GM18858 (cell line): ENCODE results near the gene ABCA8.
"Not testable (repeated sequence)": the region's sequence is repeated elsewhere in the genome, so short reads cannot be mapped to it uniquely, and the experiment has no call there.

Experiments
- ATAC-seq: cut with Tn5 transposase; IDR thresholded peaks from one replicate; pipeline ENCODE4 v1.9.1; 2021; ENCODE audit not compliant: unreplicated experiment

The ABCA8 gene

GRCh38 chr17:68955181-68955841 lies at the start of gene ABCA8:
TSS of gene ABCA8 (minus strand) at chr17:68955392. CDS start at chr17:68942034, 13,358 bp downstream.
- ATAC-seq = no peak

- ATAC-seq = not testable (repeated sequence)
These were observed 49.6 kb upstream of the ABCA8 start for GRCh38 chr17:69004759-69005158.

DNA sequence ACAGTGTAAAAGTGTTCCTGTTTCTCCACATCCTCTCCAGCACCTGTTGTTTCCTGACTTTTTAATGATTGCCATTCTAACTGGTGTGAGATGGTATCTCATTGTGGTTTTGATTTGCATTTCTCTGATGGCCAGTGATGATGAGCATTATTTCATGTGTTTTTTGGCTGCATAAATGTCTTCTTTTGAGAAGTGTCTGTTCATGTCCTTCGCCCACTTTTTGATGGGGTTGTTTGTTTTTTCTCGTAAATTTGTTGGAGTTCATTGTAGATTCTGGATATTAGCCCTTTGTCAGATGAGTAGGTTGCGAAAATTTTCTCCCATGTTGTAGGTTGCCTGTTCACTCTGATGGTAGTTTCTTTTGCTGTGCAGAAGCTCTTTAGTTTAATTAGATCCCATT lies 44.6 kb upstream of the ABCA8 start:
- ATAC-seq = not testable (repeated sequence)

DNA sequence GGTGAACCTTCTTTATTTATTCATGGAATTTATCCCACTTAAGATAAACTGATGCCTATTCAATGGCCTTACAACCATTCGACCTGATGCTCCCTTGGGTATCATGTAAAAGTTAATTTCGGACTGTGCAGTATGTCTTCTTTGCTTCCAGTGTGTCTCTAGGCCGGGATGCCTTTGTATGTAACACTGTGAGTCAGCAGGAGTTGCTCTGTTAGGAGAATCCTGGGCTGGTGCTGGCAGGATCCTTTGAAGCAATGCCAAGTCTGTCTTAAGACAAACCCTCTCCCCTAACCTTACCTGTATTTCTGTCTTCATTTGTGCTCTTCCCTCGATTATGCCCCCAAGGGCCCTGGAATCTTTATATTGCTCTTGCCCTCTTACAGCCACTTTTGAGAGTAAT lies 37.9 kb upstream of the ABCA8 start:
- no peak for ATAC-seq

GRCh38 chr17:68987966-68988365 lies 32.8 kb upstream of the ABCA8 start:
- ATAC-seq = no peak

GRCh38 chr17:68981288-68981687 lies 26.1 kb upstream of the ABCA8 start:
- no peak for ATAC-seq

DNA sequence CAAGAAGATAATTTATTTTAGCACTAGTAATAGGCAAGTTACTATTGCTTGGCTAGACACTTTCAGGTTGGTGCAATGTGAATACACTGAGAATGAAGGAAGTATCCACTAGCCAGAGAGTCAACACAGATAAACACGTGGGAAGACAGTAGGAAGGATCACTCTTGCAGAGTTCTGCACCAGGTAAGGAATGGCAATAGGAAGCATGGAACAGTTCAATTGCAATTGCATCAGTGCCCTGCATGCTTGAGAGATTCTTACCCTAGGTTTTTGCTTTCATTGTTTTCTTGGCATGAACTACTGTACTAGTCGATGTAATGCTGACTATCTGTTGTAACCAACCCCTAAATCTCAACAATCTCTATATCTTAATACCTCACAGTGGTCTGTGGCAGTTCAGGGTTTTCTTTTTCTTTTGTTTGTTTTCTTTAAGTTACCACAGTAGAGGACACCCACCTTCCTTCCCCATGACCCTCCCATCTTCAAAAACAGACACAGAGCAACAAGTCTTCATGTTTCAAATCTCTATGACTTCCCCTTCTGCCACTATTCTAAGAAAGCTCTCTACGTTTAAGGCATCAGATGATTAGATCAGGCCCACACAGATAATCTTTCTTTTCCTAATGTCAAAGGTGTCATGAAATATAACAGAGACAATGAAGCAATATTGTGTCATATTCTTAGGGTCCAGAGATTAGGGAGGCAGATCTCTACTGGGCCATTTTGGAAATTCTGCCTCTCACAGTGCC lies 18.1 kb upstream of the ABCA8 start:
- ATAC-seq = no peak

- no peak for ATAC-seq
These were observed 17.0 kb upstream of the ABCA8 start for GRCh38 chr17:68972119-68972704.

GRCh38 chr17:68969101-68969500 lies 13.9 kb upstream of the ABCA8 start:
- ATAC-seq = no peak

GRCh38 chr17:68963958-68964357 lies 8.8 kb upstream of the ABCA8 start:
- ATAC-seq = no peak

DNA sequence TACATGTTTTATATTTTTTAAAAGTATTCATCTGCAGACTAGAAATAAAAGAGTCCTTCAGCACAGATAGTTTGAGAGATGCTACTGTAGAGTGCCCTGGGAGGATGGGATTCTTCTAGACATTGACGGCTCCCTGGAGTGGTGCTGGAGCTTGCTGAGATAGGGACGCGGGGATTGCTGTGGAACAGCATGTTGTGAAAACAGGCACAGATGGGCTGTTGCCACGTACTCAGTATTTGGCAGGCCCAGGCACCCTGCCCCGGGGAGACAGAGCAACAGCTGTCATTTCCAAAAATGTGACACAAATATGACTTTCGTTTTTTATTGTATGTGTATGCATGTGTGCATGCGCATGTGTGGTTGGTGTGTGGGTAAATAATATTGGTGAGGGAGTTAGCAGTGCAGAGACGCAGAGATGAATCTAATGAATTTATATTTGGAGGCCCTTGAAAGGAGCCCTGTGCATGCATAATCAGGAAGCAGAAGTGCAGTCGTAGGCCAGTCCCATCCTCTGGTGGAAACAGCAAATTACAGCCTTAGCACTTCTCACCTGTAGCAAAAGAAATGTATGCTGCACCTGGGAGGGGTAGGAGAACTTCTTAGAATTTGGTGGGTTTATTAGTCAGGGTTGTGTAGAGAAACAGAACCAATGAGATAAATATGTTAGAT lies 6.2 kb upstream of the ABCA8 start:
- no peak for ATAC-seq

GRCh38 chr17:68959117-68959516 lies 3.9 kb upstream of the ABCA8 start:
- ATAC-seq = not testable (repeated sequence)

DNA sequence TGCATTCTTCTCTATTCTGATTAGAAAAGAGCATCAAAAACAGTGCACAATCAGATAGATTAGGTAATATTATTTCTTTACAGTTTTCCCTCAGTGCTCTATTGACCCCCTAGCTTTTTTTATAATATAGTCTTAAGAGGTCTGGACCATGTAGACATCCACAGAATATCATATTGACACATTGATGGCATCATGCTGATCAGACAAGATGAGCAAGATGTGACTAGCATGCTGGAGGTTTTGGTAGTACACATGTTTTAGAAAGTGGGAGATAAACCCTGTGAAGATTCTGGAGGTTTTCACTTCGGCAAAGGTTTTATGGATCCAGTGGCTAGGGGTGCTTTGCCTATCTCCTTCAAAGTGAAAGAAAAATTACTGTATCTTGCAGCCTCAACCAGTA lies 2.8 kb upstream of the ABCA8 start:
- ATAC-seq = no peak

GRCh38 chr17:68954146-68954896 lies 871 bp downstream of the ABCA8 start:
- ATAC-seq = no peak

- no peak for ATAC-seq
These were observed 1.7 kb downstream of the ABCA8 start for GRCh38 chr17:68953340-68953997.

DNA sequence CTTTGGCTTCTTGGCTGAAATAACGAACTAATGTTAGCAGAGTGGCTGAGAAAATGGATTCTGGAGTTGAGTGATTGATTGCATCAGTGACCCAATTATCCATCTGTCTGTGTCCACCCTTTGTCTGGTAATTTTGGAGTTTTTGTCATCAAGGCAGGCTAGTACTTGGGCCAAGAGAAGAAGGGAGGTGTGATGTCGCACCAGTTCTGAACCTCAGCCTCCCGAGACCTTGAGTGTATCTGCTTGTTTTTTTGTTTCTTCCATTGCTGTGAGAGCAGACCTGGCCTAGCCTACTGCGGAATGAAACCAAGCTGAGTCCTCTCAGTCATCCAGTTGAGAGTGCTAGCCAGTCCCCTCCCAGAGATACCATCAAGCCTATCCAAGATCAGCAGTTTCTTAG lies 4.5 kb downstream of the ABCA8 start:
- ATAC-seq = no peak

GRCh38 chr17:68947868-68948267 lies 7.3 kb downstream of the ABCA8 start:
- ATAC-seq = not testable (repeated sequence)

- no peak for ATAC-seq
These were observed 10.7 kb downstream of the ABCA8 start for GRCh38 chr17:68944435-68945035.

GRCh38 chr17:68943812-68944182 lies 11.4 kb downstream of the ABCA8 start:
- ATAC-seq = not testable (repeated sequence)
